RKO (cell line): ENCODE data around the gene GDNF.
"Not testable (repeated sequence)": the region's sequence is repeated elsewhere in the genome, so short reads cannot be mapped to it uniquely, and the experiment has no call there.

Experiments
- DNase-seq: peaks from one replicate; pipeline ENCODE4 v3.0.0-alpha.2; 2016; ENCODE audit warnings: low spot score

The GDNF gene, protein sequence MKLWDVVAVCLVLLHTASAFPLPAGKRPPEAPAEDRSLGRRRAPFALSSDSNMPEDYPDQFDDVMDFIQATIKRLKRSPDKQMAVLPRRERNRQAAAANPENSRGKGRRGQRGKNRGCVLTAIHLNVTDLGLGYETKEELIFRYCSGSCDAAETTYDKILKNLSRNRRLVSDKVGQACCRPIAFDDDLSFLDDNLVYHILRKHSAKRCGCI

DNA sequence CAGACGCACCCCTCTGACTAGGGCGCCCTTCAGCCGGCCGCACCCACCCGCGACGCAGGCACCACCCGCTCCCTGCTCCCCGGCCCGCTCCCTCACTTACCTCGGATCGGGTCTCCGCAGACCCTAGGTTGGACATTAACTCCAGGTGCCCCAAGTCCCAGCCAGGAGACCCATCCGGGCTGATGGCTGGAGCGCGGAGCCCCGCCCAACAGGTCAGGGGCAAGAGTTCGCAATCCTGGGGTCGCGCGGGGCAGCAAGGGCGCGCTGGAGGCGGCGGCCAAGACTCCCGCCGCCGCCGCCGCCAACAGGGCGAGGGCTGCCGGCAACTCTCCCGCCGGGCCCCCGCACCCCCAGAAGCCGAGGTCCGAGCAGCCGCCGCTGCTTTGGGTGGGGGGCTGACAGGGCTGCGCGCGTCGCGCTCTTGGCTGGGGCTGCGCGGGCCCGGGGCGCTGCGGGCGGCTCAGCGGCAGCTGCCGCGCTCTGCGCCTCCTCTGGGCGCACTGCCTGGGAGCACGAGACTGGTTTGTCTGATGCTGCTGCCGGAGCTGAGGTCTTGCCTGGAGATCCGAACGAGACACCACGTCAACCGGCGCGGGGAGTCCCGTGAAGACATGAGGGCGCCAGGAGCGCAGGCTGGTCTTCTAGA is at the start of gene GDNF:
Gene GDNF, minus strand, starts transcription at position 635 of the 646 bp plus-strand sequence. CDS start 5,245 bp downstream, outside the sequence.
- DNase-seq, result no peak

DNA sequence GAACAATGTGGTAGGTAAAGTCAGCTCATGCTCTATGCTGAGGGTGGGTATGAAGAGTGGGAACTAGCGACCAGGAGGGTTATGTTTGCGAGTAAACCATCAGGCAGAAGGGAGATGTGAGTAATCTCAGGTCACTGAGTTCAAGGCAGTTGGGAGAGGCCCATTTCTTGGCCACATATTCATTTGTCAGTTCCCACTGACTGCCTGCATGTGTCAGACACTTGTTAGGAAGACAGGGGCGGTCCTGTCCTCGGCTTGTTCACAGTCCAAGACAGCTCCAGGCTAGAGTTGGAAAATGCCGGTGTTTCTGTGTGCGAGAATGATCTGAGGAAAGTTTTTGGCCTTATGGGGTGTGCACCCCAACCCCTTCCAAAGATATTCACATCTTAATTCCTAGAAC is 48.6 kb upstream of the GDNF start:
- DNase-seq, result no peak

DNA sequence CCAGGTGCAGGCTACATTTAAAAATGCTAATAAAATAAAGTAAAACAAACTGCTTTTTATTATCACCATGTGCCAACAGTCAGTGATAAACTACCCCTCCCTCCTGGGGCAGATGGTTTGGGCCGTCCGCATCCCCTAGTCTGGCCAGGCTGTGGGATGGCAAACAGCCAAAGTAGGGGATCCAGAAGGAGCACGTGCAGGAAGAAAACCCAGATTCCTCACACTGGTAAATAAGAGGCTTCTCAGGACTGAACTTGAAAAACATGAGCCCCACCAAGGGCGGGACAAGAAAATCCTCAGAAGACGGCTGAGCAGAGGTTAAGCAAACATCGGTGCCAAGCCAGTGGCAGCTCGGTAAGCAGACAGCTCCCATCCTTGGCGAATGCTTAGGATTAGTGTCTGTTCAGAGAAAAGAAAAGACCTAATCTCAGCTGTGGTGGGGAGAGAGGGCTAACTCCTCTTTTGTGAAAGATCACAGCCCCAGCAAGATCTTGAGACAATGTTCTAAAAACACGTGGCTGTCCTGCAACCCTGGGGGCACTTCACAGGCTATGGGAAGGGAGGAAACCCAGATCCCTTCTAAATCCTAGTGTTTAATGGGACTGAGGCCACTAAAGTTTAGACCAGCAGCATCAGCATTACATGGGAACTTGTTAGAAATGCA is 46.5 kb upstream of the GDNF start:
- no peak for DNase-seq

DNA sequence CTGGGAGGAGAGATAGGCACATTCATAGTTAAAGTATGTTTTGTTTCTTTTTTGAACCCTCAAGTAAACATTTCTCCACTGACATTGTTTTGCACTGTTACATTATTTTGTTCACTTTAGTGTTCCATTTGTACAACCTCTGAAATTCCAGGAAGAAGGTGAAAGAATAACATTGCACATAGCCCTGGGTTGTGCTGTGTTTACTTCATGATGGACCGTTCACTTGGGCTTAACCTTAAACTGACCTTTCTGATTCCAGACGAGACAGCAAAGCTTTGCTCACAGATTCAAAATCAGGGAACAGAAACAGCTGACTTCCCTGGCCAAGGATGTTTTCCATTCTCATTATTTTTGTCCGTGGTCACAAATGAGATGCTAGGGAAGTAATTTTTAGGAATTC is 42.8 kb upstream of the GDNF start:
- no peak for DNase-seq

DNA sequence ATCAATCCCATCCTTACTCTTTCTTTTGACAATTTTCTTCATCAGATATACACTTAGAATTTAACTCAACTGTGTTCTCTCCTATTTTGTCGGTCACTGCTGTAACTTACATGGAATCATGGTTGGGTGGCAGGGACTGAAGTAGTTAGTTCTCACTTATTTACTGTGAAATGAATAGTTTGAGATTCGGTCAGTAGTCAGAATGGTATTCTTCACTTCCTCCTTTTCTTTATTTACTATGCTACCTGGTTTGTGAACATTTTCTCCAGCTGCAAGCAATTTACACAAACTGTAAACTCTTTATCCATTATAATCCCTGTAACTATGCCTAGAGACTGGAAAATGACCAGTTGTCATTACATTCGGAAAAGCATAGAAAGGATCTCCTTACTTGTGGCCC is 41.5 kb upstream of the GDNF start:
- DNase-seq, result no peak

DNA sequence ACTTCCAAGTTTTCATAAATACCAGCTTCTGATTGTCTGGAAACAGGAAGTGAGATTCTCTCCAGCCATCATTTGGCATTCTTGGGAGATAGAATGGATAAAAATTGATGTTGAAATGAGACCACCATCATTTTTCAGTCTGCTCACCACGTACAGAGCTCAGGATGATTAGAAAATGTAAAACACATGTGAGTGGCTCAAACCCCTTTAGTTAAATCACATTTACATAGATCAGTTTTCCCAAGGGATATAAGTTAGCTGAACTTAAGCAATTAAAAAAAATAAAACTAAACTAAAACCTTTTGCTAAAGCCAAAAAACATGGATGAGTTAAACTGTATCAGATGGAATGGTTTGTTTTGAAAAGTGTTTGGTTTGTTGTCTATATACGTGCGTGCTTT is 37.1 kb upstream of the GDNF start:
- no peak for DNase-seq

DNA sequence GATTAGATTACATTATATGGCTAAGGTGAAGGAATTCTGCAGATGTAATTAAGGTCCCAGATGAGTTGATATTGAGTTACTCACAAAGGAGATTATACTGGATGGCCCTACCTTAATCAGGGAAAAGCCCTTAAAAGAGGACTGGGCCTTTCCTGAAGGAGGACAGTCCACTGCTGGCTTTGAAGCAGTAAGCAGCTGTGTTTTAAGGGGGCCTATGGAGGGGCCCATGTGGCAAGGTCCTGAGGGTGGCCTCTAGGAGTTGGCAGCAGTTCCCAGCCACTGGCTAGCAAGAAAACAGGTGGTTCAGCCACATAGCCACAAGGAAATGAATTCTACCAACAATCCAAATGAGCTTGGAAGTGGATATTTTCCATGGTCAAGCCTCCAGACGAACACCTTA is 36.4 kb upstream of the GDNF start:
- DNase-seq, result no peak

DNA sequence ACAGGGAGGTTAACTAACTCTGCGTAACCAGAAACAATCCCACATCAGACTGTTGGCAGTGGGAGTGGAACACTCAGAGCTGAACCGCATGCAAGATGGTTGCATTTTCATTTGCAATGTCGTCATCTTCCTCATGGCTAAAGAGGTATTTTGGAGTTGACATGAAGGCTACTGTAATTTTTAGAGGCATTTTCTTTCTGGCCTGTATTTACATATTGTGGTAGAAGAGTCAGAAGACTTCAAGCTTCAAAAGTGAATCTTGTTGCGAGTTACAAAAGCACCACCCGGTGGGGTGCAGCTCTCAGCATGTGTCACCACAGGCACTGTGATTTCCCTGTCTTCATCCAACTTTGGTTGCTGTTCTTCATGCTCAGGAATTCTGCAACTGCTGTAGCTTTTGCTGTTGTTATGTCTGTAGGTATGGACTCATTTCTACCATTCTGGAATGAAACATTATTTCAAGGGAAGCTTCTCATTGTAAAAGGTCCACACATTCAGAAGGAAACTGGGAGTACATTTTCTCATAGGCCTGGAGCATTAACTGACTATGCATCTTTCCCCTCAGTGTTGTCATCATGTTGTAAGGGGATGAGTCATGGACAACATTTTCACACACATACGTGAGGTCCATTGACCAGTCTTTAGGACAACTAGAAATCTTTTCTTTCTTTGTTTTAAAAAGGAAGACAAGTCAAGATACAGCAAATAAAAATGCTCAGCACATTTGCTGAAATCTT is 35.4 kb upstream of the GDNF start:
- peak; percentile 51 for DNase-seq

DNA sequence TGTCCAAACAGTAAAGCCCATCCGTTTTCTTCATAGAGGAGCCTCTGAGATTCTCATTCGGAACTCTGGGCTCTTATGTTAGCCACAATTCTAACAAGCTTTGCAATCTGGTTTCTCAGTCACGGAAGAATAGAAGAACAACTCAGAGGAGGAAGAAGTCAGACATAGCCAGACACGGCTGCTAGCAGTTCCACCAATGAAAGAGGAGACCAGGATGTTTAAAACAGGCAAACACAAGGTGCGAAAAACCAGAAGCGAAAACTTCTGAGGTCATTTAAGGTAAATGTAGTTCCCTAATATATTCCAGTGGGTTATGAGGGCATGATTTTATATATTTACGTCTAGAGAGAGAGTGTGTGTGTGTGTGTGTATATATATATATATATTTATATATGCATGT is 34.1 kb upstream of the GDNF start:
- no peak for DNase-seq

DNA sequence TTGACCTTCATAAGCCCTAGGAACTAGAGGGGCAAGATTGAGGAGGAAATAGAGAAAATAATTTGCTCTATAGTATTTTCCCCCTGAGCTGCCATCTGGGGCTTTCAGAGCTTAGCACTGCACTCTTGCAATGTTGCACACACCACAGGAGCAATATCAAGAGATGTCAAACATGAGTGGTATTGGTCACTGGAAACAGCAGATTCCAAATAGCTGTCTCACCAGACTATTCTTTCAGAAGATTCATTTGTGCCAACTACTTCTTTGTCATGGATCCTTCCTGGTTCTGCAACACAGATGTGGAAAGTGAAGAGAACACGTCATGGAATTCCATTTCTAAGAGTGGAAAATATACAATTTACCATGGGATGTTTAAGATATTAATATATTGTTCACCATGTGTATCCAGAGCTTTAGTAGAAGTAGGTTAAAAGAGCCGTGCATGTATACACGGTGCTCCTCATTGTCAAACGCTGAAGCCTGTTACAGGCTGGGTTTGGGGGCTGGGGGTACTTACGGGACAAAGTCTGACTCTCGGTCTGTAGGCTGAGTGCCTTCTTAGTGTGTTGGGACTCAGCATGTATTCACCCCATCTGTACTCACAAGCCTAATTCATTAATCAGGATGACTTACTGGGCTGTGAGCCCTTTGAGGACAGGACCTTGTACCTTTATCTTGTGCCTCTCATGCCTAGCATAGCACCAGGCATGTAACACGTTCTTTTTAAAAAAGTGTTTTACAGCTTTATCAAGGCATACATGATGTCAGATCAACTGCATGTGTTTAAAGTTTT is 31.4 kb upstream of the GDNF start:
- peak; percentile 25 for DNase-seq

DNA sequence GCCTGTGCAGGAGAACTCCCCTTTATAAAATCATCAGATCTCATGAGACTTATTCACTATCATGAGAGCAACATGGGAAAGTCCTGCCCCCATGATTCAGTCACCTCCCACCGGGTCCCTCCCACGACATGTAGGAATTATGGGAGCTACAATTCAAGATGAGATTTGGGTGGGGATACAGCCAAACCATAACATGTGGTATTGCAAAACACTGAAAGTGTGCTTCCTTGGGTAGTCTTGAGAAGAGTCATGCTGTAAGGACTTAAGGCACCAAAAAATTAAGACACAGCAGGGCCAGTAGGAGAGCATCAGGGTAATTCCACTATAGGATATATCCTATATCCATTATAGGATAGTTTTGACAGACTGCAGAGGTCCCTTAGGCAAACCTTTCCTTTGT is 29.4 kb upstream of the GDNF start:
- DNase-seq, result no peak

DNA sequence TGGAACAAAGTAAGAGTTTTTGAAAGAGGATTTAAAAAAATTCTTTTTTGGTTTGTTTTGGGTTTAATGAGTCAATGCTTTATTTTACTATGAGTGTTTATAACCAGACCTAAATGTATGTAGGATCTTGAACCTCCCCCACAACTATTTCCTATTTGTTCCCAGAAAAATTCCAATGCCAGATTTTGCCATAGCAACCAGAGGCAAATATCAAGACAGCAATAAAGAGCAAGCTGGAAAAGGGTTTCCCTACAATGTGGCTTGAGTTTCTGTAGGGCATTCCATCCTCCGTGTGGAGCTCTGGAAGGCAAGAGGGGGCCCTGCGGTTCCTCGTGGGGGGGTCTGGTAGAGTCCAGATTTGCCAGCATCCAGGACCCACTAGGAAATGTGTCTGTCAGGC is 27.8 kb upstream of the GDNF start:
- no peak for DNase-seq

DNA sequence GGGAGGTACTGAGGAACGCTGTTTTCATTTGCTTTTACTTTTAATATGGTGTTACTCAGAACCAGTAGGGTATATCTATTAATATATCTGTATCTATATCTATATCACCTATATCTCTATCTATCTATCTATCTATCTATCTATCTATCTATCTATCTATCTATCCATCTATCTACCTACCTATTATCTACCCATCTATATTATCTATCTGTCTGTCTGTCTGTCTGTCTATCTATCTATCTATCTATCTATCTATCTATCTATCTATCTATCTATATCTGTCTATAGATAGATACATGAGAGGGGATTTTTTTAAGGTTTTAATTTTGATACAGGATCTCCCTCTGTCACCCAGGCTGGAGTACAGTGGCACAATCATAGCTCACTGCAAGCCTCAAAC is 23.1 kb upstream of the GDNF start:
- not testable (repeated sequence) for DNase-seq

DNA sequence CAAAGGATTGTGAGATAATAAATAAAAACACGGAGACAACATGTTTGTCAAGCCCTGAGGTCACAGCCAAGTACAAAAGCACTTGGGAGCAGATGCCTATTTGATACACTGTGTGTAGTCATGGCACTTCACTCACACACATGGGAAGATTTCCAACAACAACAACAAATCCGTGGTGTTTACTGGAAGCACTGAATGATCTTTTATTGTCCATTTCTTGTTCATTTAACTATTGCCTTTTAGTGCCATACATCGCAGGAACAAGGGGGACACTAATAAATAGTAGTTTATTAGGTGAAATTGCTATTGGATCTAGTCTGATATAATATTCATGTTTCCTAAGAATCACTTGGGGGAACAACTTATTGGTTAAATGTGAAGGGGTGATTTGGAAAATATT is 20.4 kb upstream of the GDNF start:
- DNase-seq, result no peak

DNA sequence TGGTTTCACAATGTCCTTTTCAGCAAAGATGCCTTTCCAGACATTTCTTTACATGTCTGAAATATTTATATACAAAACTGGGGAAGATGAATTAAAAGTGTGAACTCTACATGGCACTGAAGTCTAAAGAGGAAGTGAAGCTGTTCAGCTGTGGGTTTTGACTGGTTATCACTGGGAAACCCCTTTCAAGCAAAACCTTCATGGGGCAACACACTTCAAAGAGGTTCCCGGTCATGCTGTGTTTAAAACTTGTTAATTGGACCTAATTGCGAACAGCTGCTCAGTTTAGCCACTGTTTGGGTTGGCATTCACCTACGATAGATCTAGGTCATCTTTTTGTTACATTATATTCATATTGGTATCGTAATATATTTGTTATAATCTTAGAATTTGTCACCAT is 20.0 kb upstream of the GDNF start:
- DNase-seq, result no peak

DNA sequence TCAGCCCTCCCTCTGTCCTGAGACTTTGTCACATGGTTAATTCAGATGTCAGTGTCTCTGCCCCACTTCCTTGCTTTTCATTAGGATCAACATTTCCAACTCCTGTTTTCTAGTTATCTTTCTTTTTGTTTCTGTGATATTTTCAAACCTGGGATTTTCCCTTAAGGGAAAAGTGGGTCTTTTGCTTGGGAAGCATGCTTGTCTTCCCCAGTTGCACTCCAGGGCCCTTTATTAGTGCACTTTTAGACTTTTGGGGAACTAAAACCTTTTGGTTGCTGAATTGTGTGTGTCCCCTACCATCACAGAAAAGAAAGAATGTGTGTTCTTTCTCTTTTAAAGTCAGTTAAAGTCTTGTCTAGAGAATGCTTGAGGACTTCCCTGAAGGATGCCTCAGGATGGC is 18.4 kb upstream of the GDNF start:
- DNase-seq, result no peak

DNA sequence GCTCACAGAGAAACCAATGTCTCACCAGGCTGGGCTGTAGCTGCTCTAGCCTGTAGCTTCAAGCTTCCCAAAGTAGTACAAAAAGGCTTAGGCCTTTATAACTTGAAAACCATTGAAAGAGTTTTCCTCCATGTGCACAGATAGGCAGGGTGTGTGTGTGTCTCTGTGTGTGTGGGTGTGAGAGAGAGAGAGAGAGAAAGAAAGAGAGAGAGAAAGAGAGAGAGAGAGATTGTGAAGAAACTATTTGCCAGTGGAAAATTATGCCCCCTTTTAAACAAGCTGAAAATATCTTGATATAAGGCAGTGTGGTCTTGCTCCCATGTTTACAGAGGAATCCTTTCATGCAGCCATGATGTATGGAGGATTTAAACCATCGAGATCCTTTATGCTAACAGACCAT is 17.9 kb upstream of the GDNF start:
- DNase-seq, result no peak

DNA sequence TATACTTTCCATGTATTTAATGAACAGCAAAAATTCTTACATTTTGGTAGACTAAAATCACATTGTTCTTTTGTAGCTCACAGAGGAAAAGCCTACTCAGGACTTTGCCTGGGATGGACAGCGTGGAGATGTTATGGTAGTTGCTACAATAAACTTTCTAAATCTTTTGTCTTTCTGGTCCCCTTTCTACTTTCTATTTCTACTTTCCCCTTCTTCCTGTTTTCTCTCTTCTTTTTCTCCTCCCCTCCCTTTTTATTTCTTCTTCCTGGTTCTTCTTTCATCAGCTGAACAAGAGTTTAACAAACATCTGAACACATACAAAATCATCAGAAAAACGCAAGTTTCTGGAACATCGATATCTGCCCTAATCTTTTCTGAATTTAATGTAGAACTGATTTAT is 15.6 kb upstream of the GDNF start:
- no peak for DNase-seq

DNA sequence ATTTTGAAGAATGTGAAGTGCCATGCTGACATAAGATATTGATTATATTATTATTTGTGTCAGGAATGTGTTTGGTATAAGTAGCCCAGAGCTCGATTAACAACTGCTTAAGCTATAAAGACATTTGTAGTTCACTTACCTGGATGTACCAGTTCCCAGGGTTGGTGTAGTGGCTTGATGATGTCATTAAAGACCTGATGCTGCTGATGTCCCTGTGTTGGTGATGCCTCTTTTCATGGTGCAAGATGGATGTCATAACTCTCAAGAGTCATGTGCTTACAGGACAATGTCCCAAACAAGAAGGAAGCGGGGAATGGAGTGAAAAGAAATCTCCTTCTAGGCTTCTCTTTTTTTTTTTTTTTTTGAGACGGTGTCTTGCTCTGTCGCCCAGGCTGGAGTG is 11.5 kb upstream of the GDNF start:
- DNase-seq, result no peak

DNA sequence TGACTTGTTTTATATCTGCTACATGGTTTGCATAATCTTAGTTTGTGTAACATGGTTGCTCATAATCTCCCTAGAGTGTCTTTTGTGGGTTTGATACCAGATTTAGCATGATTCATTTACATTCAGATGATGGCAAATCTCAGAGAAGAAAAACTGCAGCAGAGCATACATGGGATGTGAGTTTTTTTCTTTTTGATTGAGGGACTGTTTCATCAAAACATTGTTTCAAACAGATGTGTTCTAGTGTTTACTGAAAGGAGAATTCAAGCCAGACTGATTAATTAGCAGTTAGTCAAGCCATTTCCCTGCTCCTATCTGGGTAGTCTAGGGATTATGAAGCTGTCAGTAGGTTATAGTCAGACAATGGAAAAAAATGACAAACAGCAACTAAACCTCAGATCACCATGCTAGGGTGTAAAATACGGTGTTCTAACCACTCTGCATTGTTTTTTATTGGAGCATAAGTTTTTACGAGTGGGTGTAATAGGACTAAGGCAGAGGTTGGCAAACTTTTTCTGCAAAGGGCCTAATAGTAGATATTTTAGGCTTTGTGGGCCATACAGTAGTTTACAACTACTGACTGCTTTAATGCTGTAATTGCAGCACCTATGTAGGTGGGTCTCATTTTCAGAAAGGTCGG is 10.5 kb upstream of the GDNF start:
- no peak for DNase-seq

DNA sequence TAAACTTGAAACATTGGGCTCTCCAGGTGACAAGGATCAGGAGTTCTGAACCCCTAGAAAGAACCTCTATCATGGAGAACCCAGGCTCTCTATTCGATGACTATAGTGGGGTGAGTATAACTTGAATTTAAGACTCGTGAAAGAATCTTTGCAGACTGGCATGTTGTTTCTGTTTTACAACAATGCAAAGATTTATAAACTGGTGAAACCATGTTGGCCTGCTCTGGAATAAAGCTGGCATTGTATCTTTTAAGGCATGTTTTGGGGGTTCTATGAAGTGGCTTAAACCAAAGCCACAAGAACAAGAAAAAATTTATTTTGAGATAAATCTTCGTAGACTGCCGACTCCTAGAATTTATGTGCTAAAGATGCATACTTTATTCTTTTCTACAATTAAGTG is 9.8 kb upstream of the GDNF start:
- DNase-seq, result no peak

DNA sequence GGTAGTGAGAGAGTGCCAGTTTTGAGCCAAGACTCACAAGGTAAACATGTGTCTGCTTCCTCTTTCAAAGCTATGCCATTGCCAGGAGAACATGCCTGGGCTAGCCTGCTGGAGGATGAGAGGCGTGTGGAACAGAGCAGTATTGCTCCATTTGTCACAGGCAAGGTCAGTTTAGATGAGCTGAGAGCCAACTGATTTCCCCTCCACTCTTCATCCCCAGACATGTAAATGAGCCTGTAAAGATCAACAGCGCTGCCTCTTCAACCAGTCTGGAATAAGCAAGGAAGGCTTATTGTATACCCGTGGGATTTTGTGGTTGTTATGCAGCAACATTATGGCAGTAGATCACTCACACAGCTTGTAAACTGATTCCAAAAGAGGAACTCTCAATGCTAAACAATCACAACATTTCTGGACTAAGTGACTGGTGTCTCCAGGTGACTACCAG is 8.2 kb upstream of the GDNF start:
- DNase-seq, result no peak
